Jurkat, Clone E6-1 (cell line): Measurements from ENCODE around the gene MCM3AP.

Source experiments
- DNase-seq: peaks from one replicate; pipeline ENCODE4 v3.0.0-alpha.2; 2011; ENCODE audit warnings: low read depth, low spot score
- H3K4me3 ChIP-seq: 2 replicates; pipeline ENCODE4 v1.5.1; 2011; ENCODE audit warnings: mild to moderate bottlenecking, low read length, control low read depth, moderate library complexity

MCM3AP gene

GRCh38 chr21:46285761-46286647 lies 593 bp upstream of the MCM3AP start, which contains the start of gene YBEY:
TSS of gene YBEY (plus strand) at chr21:46286342. CDS start at chr21:46286914, 572 bp downstream.
- peak; percentile 84 for DNase-seq
- peak within 1 kb of the TSS; percentile 88 for H3K4me3 ChIP-seq

- peak overlapping the region; percentile 88 for H3K4me3 ChIP-seq
- DNase-seq, result no peak
These were observed 678 bp downstream of the MCM3AP start for GRCh38 chr21:46284733-46285132.

- DNase-seq, result no peak
- H3K4me3 ChIP-seq, result no peak overlapping the region
These were observed 1.2 kb downstream of the MCM3AP start for GRCh38 chr21:46284077-46284644.

GRCh38 chr21:46274797-46275390 lies 10.5 kb downstream of the MCM3AP start:
- H3K4me3 ChIP-seq, result no peak overlapping the region
- no peak for DNase-seq

- no peak overlapping the region for H3K4me3 ChIP-seq
- DNase-seq, result no peak
These were observed 12.1 kb downstream of the MCM3AP start for GRCh38 chr21:46273341-46273740.

GRCh38 chr21:46269466-46269865 lies 15.9 kb downstream of the MCM3AP start:
- DNase-seq, result no peak
- H3K4me3 ChIP-seq, result no peak overlapping the region

GRCh38 chr21:46268371-46268770 lies 17.0 kb downstream of the MCM3AP start:
- H3K4me3 ChIP-seq, result no peak overlapping the region
- DNase-seq, result no peak

GRCh38 chr21:46266946-46267345 lies 18.5 kb downstream of the MCM3AP start:
- H3K4me3 ChIP-seq, result no peak overlapping the region
- DNase-seq, result no peak

GRCh38 chr21:46265736-46266525 lies 19.5 kb downstream of the MCM3AP start:
- DNase-seq, result no peak
- no peak overlapping the region for H3K4me3 ChIP-seq

GRCh38 chr21:46264690-46265144 lies 20.7 kb downstream of the MCM3AP start:
- H3K4me3 ChIP-seq, result no peak overlapping the region
- DNase-seq, result no peak

- DNase-seq, result no peak
- no peak overlapping the region for H3K4me3 ChIP-seq
These were observed 21.2 kb downstream of the MCM3AP start for GRCh38 chr21:46264046-46264689.

GRCh38 chr21:46256501-46256994 lies 28.9 kb downstream of the MCM3AP start:
- no peak for DNase-seq
- H3K4me3 ChIP-seq, result no peak overlapping the region

- no peak for DNase-seq
- H3K4me3 ChIP-seq, result no peak overlapping the region
These were observed 29.6 kb downstream of the MCM3AP start for GRCh38 chr21:46255758-46256337.

GRCh38 chr21:46255166-46255565 lies 30.2 kb downstream of the MCM3AP start:
- no peak for DNase-seq
- H3K4me3 ChIP-seq, result no peak overlapping the region

GRCh38 chr21:46254208-46254975 lies 31.0 kb downstream of the MCM3AP start:
- DNase-seq, result no peak
- H3K4me3 ChIP-seq, result no peak overlapping the region

- DNase-seq, result peak; percentile 87
- no peak overlapping the region for H3K4me3 ChIP-seq
These were observed 31.7 kb downstream of the MCM3AP start for GRCh38 chr21:46253610-46254124.

GRCh38 chr21:46252840-46253239 lies 32.6 kb downstream of the MCM3AP start:
- H3K4me3 ChIP-seq, result no peak overlapping the region
- DNase-seq, result no peak
